Immature natural killer cell (primary cell): ENCODE measurements around the gene BPIFA3. TPM values are rescaled to one million over a fixed set of nuclear protein-coding genes. Genes with fewer than 3 reads are reported as not detected.
A peak's percentile ranks its signal among the peaks of the same experiment; 100 is the strongest.
"Not testable (repeated sequence)": the region's sequence is repeated elsewhere in the genome, so short reads cannot be mapped to it uniquely, and the experiment has no call there.

Source experiments
- DNase-seq, 3 donors: peaks; one replicate each; pipeline ENCODE4 v3.0.0; 2022; ENCODE audit warnings: mixed read lengths in 1 of 3
- H3K27ac Mint-ChIP-seq, 6 donors: one replicate each; pipeline ENCODE4 v1.8.0; 2020; ENCODE audit warnings: mixed read lengths in 6 of 6, mild to moderate bottlenecking in 5 of 6, inconsistent platforms in 4 of 6, moderate library complexity in 3 of 6
- H3K27me3 Mint-ChIP-seq, 3 donors: one replicate each; pipeline ENCODE4 v1.8.0; 2020 to 2021; ENCODE audit warnings: low read depth in 3 of 3, mild to moderate bottlenecking in 3 of 3, mixed read lengths in 3 of 3, moderate library complexity in 3 of 3, inconsistent platforms in 1 of 3
- H3K36me3 Mint-ChIP-seq, 3 donors: one replicate each; pipeline ENCODE4 v1.8.0; 2020; ENCODE audit warnings: mixed read lengths in 3 of 3, inconsistent platforms in 2 of 3, mild to moderate bottlenecking in 2 of 3
- H3K4me1 Mint-ChIP-seq, 2 donors: one replicate each; pipeline ENCODE4 v1.8.0; 2020; ENCODE audit warnings: inconsistent platforms in 2 of 2, mild to moderate bottlenecking in 2 of 2, mixed read lengths in 2 of 2, moderate library complexity in 1 of 2
- H3K4me3 Mint-ChIP-seq, 5 donors: one replicate each; pipeline ENCODE4 v1.8.0; 2020; ENCODE audit warnings: mild to moderate bottlenecking in 5 of 5, mixed read lengths in 5 of 5, inconsistent platforms in 3 of 5, moderate library complexity in 3 of 5
- H3K9me3 Mint-ChIP-seq, 6 donors: one replicate each; pipeline ENCODE4 v1.8.0; 2020; ENCODE audit warnings: mild to moderate bottlenecking in 6 of 6, mixed read lengths in 6 of 6, inconsistent platforms in 4 of 6, moderate library complexity in 3 of 6
- polyA plus RNA-seq, 3 donors: library from polyadenylated mRNA; unstranded; fragments of 300-500 nt; fragmentation: Illumina TruSeq; gene quantifications; one replicate each; pipeline ENCODE4 v1.2.3, GENCODE V29; 2021

The BPIFA3 gene
- not detected for polyA plus RNA-seq

DNA sequence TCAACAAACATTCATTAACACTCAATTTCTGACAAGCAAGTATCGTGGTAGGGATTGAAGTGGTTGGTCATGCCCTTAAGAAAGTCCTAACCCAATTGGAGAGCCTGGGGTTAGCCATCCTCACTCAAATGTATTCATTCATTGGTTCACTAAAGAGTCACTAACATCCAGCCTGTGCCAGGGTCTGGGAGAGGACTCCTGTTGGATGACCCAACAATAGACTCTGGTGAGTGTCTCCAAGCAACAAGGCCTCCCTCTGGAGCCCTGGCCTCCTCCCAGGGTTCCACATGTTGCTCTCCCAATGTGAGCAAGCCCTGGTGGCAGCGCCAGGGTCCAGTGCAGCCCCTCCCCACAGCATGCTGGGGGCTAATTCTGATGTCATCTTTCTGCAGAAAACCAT is at the start of gene BPIFA3:
BPIFA3 (plus strand) TSS at position 301 of the 400 bp plus-strand sequence. CDS start 185 bp downstream, outside the sequence.
- H3K36me3 Mint-ChIP-seq: no peaks in the 10 kb centered on the region
- no peaks in the 10 kb centered on the region for H3K4me1 Mint-ChIP-seq
- H3K9me3 Mint-ChIP-seq: peaks cover 0 to 1% (median 0%) of the 10 kb centered on the region in 6 donors
- H3K4me3 Mint-ChIP-seq: no peak within 1 kb of the TSS
- peaks cover 6 to 10% (median 8%) of the 10 kb centered on the region in 3 donors for H3K27me3 Mint-ChIP-seq
- DNase-seq: no peak
- H3K27ac Mint-ChIP-seq: no peak within 1 kb of the TSS

- no peak within 1 kb of the TSS for H3K27ac Mint-ChIP-seq
- H3K36me3 Mint-ChIP-seq: peaks cover 0 to 8% (median 4%) of the 10 kb centered on the region in 3 donors
- peaks cover 3 to 23% (median 10%) of the 10 kb centered on the region in 6 donors for H3K9me3 Mint-ChIP-seq
- H3K4me1 Mint-ChIP-seq: no peaks in the 10 kb centered on the region
- peaks cover 0 to 17% (median 8%) of the 10 kb centered on the region in 3 donors for H3K27me3 Mint-ChIP-seq
- no peak for DNase-seq
- H3K4me3 Mint-ChIP-seq: peak within 1 kb of the TSS in 1 of 5 donors; percentile 11
Observed at GRCh38 chr20:33167859-33168258, 49.3 kb upstream of the BPIFA3 start, which contains the start of gene BPIFA2. Gene BPIFA2, plus strand, starts transcription at chr20:33168159. Its CDS starts 987 bp downstream, at chr20:33169146.

GRCh38 chr20:33169176-33169794 is 47.9 kb upstream of the BPIFA3 start:
- Mint-ChIP-seq H3K36me3 (peaks cover 0 to 8% (median 4%) of the 10 kb centered on the region in 3 donors), H3K27ac (no peak overlapping the region), H3K9me3 (peaks cover 3 to 23% (median 10%) of the 10 kb centered on the region in 6 donors), H3K27me3 (peaks cover 0 to 17% (median 8%) of the 10 kb centered on the region in 3 donors), H3K4me3 (no peak overlapping the region), H3K4me1 (no peaks in the 10 kb centered on the region)
- no peak for DNase-seq

DNA sequence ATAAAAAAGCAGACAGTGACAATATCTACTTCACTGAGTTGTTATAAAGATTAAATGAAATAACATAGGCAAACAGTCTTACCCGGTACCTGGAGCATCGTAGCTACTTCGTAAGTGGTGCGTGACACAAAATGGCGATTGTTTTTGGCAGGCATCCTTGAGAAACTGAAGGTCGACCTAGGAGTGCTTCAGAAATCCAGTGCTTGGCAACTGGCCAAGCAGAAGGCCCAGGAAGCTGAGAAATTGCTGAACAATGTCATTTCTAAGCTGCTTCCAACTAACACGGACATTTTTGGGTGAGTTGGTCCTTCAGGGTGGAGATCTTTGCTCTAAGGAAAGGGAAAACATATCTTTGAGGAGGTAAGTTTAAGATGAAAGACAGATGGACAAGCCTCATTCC is 44.4 kb upstream of the BPIFA3 start:
- Mint-ChIP-seq H3K36me3 (peaks cover 0 to 8% (median 4%) of the 10 kb centered on the region in 3 donors), H3K9me3 (peaks cover 3 to 23% (median 10%) of the 10 kb centered on the region in 6 donors), H3K27me3 (peaks cover 0 to 6% (median 6%) of the 10 kb centered on the region in 3 donors), H3K27ac (no peak overlapping the region), H3K4me3 (no peak overlapping the region), H3K4me1 (no peaks in the 10 kb centered on the region)
- DNase-seq: no peak

- no peak overlapping the region for H3K27ac Mint-ChIP-seq
- H3K4me1 Mint-ChIP-seq: no peaks in the 10 kb centered on the region
- no peak for DNase-seq
- H3K36me3 Mint-ChIP-seq: no peaks in the 10 kb centered on the region
- H3K27me3 Mint-ChIP-seq: peaks cover 0 to 2% (median under 1%) of the 10 kb centered on the region in 3 donors
- H3K9me3 Mint-ChIP-seq: peaks cover 0 to 7% (median 0%) of the 10 kb centered on the region in 6 donors
- no peak overlapping the region for H3K4me3 Mint-ChIP-seq
Observed at GRCh38 chr20:33175123-33175522, 42.0 kb upstream of the BPIFA3 start.

DNA sequence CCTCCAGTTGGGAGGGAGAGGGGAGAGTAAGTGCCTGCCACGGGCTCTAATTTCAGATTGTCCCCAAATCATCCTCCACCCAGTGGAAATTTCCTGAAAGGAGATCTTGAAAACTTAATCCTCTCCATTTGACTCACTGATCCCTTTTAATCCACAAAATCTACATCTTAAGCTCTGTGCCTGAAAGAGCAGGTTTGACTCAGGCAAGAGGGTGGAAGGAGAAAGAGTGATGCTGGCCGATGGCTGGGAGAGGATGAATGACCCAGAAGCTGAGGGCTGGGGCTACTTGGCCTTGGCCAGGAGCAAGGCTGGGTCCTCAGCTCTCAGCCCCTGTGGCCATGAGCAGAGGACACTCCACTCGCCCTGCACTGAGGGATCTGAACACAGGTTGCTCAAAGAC is 41.1 kb upstream of the BPIFA3 start:
- Mint-ChIP-seq H3K9me3 (peaks cover 0 to 2% (median 0%) of the 10 kb centered on the region in 6 donors), H3K36me3 (no peaks in the 10 kb centered on the region), H3K27ac (no peak overlapping the region), H3K4me3 (no peak overlapping the region), H3K27me3 (peaks cover 0 to 2% (median 1%) of the 10 kb centered on the region in 3 donors), H3K4me1 (no peaks in the 10 kb centered on the region)
- no peak for DNase-seq

DNA sequence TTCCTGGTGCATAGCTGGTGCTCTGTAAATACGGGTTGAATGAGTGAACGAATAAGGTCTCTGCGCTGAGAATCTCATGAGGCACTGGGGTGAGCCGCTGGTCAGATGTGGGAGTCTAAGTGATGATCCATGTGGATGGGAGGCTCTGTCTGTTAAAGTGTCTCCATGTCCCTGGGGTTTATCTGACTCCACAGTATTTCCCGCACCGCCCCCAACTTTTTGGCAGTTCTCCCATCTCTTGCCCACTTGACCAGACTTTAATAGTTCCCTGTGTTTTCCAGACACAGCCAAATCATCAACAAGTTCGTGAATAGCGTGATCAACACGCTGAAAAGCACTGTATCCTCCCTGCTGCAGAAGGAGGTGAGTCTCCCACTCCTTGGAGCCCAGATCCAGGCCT is 39.3 kb upstream of the BPIFA3 start:
- Mint-ChIP-seq H3K4me1 (no peaks in the 10 kb centered on the region), H3K4me3 (no peak overlapping the region), H3K9me3 (no peaks in the 10 kb centered on the region), H3K27me3 (peaks cover 0 to 2% (median under 1%) of the 10 kb centered on the region in 3 donors), H3K36me3 (no peaks in the 10 kb centered on the region), H3K27ac (no peak overlapping the region)
- DNase-seq: no peak

DNA sequence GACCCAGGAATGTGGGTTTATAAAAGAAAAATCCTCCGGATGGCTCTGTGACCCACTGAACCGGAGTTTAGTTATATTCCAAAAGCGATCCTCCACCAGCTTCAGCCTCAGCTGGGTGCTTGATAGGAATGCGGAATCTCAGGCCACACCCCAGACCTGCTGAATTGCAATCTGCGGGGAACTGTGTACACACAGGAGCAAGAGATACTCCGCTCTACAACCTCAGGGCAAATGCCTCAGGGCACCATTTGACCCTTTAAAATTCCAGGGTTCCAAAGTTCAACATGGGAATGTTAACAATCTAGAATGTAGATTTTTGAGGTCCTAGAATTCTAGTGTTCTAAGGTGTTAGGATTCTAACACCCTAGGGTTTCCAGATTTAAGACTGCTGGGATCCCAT is 38.4 kb upstream of the BPIFA3 start:
- Mint-ChIP-seq H3K27me3 (peaks cover 0 to 2% (median 0%) of the 10 kb centered on the region in 3 donors), H3K4me1 (no peaks in the 10 kb centered on the region), H3K4me3 (no peak overlapping the region), H3K36me3 (no peaks in the 10 kb centered on the region), H3K27ac (no peak overlapping the region), H3K9me3 (peaks cover 0 to 3% (median 0%) of the 10 kb centered on the region in 6 donors)
- DNase-seq: no peak

DNA sequence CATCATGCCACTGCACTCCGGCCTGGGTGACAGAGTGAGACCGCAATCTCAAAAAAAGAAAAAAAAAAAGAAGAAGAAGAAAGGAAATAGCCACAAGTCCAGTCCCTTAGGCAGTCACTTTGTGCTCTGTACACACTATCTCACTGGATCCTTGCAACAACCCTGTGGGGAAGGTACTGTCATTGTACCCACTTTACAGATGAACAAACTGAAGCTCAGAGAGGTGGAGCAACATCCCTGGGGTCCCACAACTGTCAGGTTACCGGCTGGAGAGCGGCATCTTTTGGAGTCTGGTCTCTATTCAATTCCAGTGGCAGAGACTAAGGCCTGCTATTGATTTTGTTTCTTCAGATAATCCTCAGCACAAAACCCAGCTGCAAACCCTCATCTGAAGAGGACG is 37.0 kb upstream of the BPIFA3 start:
- Mint-ChIP-seq H3K27me3 (peaks cover 0 to 5% (median 4%) of the 10 kb centered on the region in 3 donors), H3K27ac (no peak overlapping the region), H3K36me3 (no peaks in the 10 kb centered on the region), H3K4me3 (no peak overlapping the region), H3K9me3 (peaks cover 0 to 3% (median 0%) of the 10 kb centered on the region in 6 donors), H3K4me1 (no peaks in the 10 kb centered on the region)
- DNase-seq: no peak

DNA sequence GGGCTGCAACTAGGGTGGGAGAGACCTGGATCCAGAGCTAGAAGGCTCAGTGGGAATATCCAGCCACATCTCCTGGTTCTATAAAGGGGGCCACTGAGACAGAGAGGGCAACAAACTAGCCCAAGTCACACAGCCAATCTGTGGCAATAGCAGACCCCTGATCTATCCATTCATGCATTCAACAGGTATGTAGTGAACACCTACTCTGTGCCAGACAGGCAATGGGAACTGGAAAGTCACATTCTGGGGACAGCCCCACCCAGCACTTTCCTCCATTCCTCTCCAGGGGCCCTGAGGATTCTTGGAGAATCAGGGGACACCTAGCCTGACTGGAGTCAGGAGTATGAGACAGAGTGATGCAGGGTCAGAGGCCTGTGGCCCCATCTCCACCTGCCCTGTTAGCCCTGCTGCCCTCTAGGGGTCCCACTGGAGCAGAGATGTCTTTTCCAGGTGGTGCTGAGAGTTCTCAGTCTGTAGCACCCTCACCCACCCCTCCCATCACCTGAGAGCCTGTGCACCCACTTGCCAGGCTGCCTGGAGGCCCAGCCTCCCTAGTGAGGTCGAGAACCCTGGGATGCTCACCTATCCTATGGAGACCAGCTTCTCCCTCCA is 35.6 kb upstream of the BPIFA3 start:
- Mint-ChIP-seq H3K27ac (no peak overlapping the region), H3K4me1 (no peaks in the 10 kb centered on the region), H3K36me3 (no peaks in the 10 kb centered on the region)

DNA sequence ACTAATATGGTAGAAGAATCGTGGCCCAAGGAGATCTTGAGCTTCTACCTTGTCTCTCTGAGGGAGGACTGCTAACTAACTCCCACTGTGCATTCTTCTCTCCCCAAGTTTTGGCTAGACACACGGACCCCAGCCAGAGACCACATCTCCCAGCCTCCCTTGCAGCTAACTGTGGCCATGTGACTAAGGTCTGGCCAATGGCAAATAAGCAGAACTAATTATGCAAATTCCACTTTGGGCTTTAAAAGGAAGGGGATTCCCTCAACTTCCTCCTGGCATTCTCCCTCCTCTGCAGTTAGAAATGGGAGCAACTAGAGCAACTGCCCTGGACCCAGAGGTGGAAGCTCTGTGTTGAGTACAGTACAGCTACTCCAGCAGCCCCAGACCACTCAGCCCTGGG is 33.8 kb upstream of the BPIFA3 start:
- no peak overlapping the region for H3K27ac Mint-ChIP-seq
- H3K36me3 Mint-ChIP-seq: no peaks in the 10 kb centered on the region
- H3K27me3 Mint-ChIP-seq: peaks cover 0 to 7% (median 4%) of the 10 kb centered on the region in 3 donors
- DNase-seq: no peak
- no peak overlapping the region for H3K4me3 Mint-ChIP-seq
- no peaks in the 10 kb centered on the region for H3K4me1 Mint-ChIP-seq
- peaks cover 0 to 3% (median 0%) of the 10 kb centered on the region in 6 donors for H3K9me3 Mint-ChIP-seq

More for the DNA sequence above, 35.6 kb upstream of the BPIFA3 start:
- H3K9me3 Mint-ChIP-seq: peaks cover 0 to 3% (median 0%) of the 10 kb centered on the region in 6 donors
- H3K4me3 Mint-ChIP-seq: no peak overlapping the region
- peaks cover 0 to 5% (median 4%) of the 10 kb centered on the region in 3 donors for H3K27me3 Mint-ChIP-seq
- no peak for DNase-seq

GRCh38 chr20:33185031-33185590 is 32.0 kb upstream of the BPIFA3 start:
- not testable (repeated sequence) for H3K36me3 Mint-ChIP-seq, DNase-seq, H3K27ac Mint-ChIP-seq, H3K4me1 Mint-ChIP-seq, H3K4me3 Mint-ChIP-seq, H3K9me3 Mint-ChIP-seq, H3K27me3 Mint-ChIP-seq

GRCh38 chr20:33187491-33187890 is 29.7 kb upstream of the BPIFA3 start:
- Mint-ChIP-seq H3K36me3 (no peaks in the 10 kb centered on the region), H3K4me1 (no peaks in the 10 kb centered on the region), H3K27ac (no peak overlapping the region), H3K27me3 (peaks cover 2 to 10% (median 3%) of the 10 kb centered on the region in 3 donors), H3K4me3 (no peak overlapping the region), H3K9me3 (peaks cover 0 to 3% (median 0%) of the 10 kb centered on the region in 6 donors)
- no peak for DNase-seq

GRCh38 chr20:33188421-33188820 is 28.7 kb upstream of the BPIFA3 start:
- H3K9me3 Mint-ChIP-seq: peaks cover 0 to under 1% (median 0%) of the 10 kb centered on the region in 6 donors
- peaks cover 2 to 16% (median 3%) of the 10 kb centered on the region in 3 donors for H3K27me3 Mint-ChIP-seq

More at GRCh38 chr20:33188421-33188820, 28.7 kb upstream of the BPIFA3 start:
- H3K36me3 Mint-ChIP-seq: no peaks in the 10 kb centered on the region
- no peak for DNase-seq
- no peaks in the 10 kb centered on the region for H3K4me1 Mint-ChIP-seq
- H3K27ac Mint-ChIP-seq: no peak overlapping the region
- no peak overlapping the region for H3K4me3 Mint-ChIP-seq
